ENCODE measurements around the gene SUN5.
"Not testable (repeated sequence)": the region's sequence is repeated elsewhere in the genome, so short reads cannot be mapped to it uniquely, and the experiment has no call there.

SUN5 gene

DNA sequence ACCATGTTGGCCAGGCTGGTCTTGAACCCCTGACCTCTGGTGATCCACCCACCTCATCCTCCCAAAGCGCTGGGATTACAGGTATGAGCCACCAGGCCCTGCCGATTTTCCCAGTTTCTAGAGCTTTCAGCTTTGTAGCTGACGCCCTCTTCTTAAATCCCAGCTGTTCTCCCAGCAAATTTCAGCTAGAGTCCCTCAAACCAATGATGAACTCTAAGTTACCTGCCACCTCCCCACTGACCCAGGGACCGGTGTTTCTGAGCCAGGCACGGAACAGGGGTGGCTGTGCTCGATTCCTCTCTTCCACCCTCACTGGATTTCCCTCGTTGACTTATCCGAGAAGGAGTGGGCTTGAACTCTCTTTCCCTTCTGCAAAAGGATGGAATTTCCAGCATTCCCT, 39.1 kb downstream of the SUN5 start:
- no peak for DNase-seq (ENCODE audit: low read depth in 2 of 2)

DNA sequence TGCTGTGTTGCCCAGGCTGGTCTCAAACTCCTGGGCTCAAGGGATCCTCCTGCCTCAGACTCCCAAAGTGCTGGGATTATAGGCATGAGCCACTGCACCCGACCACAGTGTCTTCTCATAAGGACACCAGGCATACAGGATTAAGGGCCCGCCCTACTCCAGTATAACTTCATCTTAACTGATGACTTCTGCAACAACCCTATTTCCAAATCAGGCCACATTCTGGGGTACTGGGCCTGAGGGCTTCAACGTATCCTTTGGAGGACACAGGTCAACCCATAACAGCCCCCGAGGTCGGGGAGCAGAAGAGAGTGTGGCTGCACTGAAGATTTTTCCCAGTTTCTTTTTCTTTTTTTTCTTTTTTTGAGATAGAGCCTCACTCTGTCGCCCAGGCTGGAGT, 39.7 kb downstream of the SUN5 start:
- no peak for DNase-seq (ENCODE audit: low read depth in 2 of 2)

GRCh38 chr20:32963176-32963575, 41.1 kb downstream of the SUN5 start:
- no peak for DNase-seq (ENCODE audit: low read depth in 2 of 2)

DNA sequence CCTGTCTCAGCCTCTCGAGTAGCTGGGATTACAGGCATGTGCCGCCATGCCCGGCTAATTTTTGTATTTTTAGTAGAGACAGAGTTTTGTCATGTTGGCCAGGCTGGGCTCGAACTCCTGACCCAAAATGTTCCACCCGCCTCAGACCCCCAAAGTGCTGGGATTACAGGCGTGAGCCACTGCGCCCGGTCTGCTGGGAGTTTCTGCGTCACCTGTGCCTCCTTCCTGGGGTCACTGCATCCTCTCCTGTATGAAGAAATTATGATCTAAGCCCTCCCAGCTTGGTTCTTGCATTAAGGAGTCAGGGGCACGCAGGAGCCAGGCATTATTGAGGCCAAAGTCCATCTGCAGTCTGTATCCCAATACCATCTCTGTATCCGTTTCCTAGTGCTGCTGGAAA, 41.6 kb downstream of the SUN5 start:
- not testable (repeated sequence) for DNase-seq (ENCODE audit: low read depth in 2 of 2)

GRCh38 chr20:32962053-32962452, 42.2 kb downstream of the SUN5 start:
- DNase-seq (ENCODE audit: low read depth in 2 of 2): no peak

GRCh38 chr20:32960849-32961731, 43.1 kb downstream of the SUN5 start:
- DNase-seq (ENCODE audit: low read depth in 2 of 2): no peak

GRCh38 chr20:32960222-32960518, 44.1 kb downstream of the SUN5 start:
- DNase-seq (ENCODE audit: low read depth in 2 of 2): no peak

- DNase-seq (ENCODE audit: low read depth in 2 of 2): no peak
Measured at GRCh38 chr20:32959351-32960221, 44.6 kb downstream of the SUN5 start.

- no peak for DNase-seq (ENCODE audit: low read depth in 2 of 2)
Measured at GRCh38 chr20:32958574-32958973, 45.7 kb downstream of the SUN5 start.

DNA sequence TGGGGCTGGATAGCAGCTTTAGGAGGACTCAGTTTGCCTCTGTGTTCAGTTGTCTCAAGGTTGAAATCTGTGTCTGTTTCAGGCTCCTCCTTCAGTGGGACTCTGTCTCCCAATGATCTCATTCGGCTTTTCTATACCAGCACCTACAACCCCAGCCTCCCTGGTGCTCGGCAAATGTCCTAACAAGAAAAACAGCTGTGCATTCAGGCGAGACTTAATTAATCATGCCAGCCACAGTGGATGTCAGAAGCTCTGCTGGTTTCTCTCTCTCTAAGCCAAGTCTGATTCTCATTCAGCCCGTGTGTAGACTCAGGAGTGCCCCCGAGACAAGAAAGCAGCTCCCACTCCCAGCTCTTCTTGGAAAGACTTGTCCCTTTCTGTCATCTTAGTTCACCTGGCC, 46.8 kb downstream of the SUN5 start:
- DNase-seq (ENCODE audit: low read depth in 2 of 2): no peak

- not testable (repeated sequence) for DNase-seq (ENCODE audit: low read depth in 2 of 2)
Measured at GRCh38 chr20:32950539-32950938, 53.7 kb downstream of the SUN5 start.

GRCh38 chr20:32946629-32947028, 57.6 kb downstream of the SUN5 start:
- no peak for DNase-seq (ENCODE audit: low read depth in 2 of 2)

DNA sequence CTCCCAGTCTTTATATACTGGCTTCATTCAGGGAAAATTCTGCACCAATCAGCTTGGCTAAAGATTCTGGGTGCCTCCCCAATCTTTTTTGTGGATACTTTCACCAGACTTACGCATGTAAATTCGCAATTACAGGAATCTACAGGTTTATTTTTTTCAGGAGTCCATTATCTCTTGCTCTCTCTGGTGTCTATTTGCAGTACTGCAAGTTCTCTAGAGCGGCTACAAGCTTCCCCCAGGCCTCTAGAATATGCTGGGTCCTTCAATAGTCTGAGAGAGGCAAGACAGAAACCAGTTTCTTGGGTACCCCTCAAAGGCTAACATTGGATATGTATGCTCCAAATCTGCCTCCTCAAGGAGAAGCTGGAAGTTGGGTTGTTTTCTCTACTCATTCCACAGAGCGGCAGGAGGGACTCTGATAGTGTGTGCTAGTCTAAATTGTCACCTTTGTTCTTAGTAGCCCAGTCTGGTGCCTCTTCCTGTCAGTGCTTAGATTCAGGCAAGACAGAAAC, 58.5 kb downstream of the SUN5 start:
- DNase-seq (ENCODE audit: low read depth in 2 of 2): no peak

GRCh38 chr20:32943490-32944052, 60.7 kb downstream of the SUN5 start:
- DNase-seq (ENCODE audit: low read depth in 2 of 2): no peak

- DNase-seq (ENCODE audit: low read depth in 2 of 2): no peak
Measured at GRCh38 chr20:32941155-32941885, 62.9 kb downstream of the SUN5 start.

GRCh38 chr20:32934580-32934979, 69.7 kb downstream of the SUN5 start:
- no peak for DNase-seq (ENCODE audit: low read depth in 2 of 2)

Data from stimulated activated CD8-positive, alpha-beta memory T cell treated with anti-CD3 and anti-CD28 coated beads, Interleukin-2, amount 100 ng/mL, for 1 hour (primary cell).